Upper lobe of right lung (tissue), 1 donor: Measurements from ENCODE around the gene GIPC3. TPM values are rescaled to one million over a fixed set of nuclear protein-coding genes. Genes with fewer than 3 reads are reported as not detected.

ENCODE experiments used
- ATAC-seq: fragments of 200-7000 bp; cut with Tn5 transposase; one replicate; pipeline ENCODE4 v1.9.1; 2020; ENCODE audit warnings: mild to moderate bottlenecking, moderate library complexity
- DNase-seq: peaks from one replicate; pipeline ENCODE4 v3.0.0-alpha.2; 2020
- H3K27ac ChIP-seq: fragments of 200-600 bp; one replicate; pipeline ENCODE4 v1.8.0; 2022
- H3K27me3 ChIP-seq: fragments of 200-600 bp; one replicate; pipeline ENCODE4 v1.8.0; 2022; ENCODE audit warnings: mild to moderate bottlenecking
- H3K36me3 ChIP-seq: fragments of 200-600 bp; one replicate; pipeline ENCODE4 v1.8.0; 2022
- H3K4me1 ChIP-seq: fragments of 200-600 bp; one replicate; pipeline ENCODE4 v1.8.0; 2022
- H3K4me3 ChIP-seq: fragments of 200-600 bp; one replicate; pipeline ENCODE4 v1.8.0; 2022; ENCODE audit warnings: mild to moderate bottlenecking
- H3K9me3 ChIP-seq: fragments of 200-600 bp; one replicate; pipeline ENCODE4 v1.8.0; 2022
- CTCF ChIP-seq: fragments of 200-600 bp; IDR thresholded peaks from one replicate; pipeline ENCODE4 v1.8.0; 2022; ENCODE audit warnings: antibody characterized with exemption
- intact Hi-C: fragments of 100-400 bp; cut with DNase I; formaldehyde crosslinking; loops from one replicate; pipeline ENCODE4 v1.11.0; 2022
- total RNA-seq: library from RNA; stranded (reverse); fragmentation: NEBNext Ultra II Directional; extraction: Animal tissue kit (Norgen Biotek cat#: 25700); gene quantifications from one replicate; pipeline ENCODE4 v1.2.1, GENCODE V29; 2021
- donor health status: DM: no; HTN: yes; CAD: no; lungs with severe emphysema.

GIPC3 gene
- total RNA-seq, 1 donor from 2014 or later: 6.5 TPM

- no peak overlapping the region for H3K27ac ChIP-seq
- no peaks in the 10 kb centered on the region for H3K27me3 ChIP-seq
- no peak for DNase-seq
- no peaks in the 10 kb centered on the region for H3K9me3 ChIP-seq
- H3K4me1 ChIP-seq: no peaks in the 10 kb centered on the region
- ATAC-seq: no peak
- intact Hi-C loops: no loop called here
- H3K36me3 ChIP-seq: peaks cover 15% of the 10 kb centered on the region
- no peak overlapping the region for H3K4me3 ChIP-seq
- no peak for TF ChIP-seq CTCF
Observed at GRCh38 chr19:3631053-3631861, 46.0 kb downstream of the GIPC3 start.

GRCh38 chr19:3632098-3632497 is 46.8 kb downstream of the GIPC3 start:
- ATAC-seq: no peak
- TF ChIP-seq CTCF: no peak
- Histone ChIP-seq H3K27ac (no peak overlapping the region), H3K27me3 (no peaks in the 10 kb centered on the region), H3K9me3 (no peaks in the 10 kb centered on the region), H3K4me1 (no peaks in the 10 kb centered on the region), H3K4me3 (no peak overlapping the region), H3K36me3 (peaks cover 15% of the 10 kb centered on the region)
- no peak for DNase-seq
- intact Hi-C loops: no loop called here

GRCh38 chr19:3632739-3633558 is 47.7 kb downstream of the GIPC3 start:
- ATAC-seq (no peak), DNase-seq (no peak)
- no peak for TF ChIP-seq CTCF
- Histone ChIP-seq H3K36me3 (peaks cover 19% of the 10 kb centered on the region), H3K27me3 (no peaks in the 10 kb centered on the region), H3K4me1 (no peaks in the 10 kb centered on the region), H3K9me3 (no peaks in the 10 kb centered on the region), H3K27ac (no peak overlapping the region), H3K4me3 (no peak overlapping the region)
- intact Hi-C loops: no loop called here

GRCh38 chr19:3633559-3633988 is 48.3 kb downstream of the GIPC3 start:
- H3K9me3 ChIP-seq: no peaks in the 10 kb centered on the region
- no peak for DNase-seq
- TF ChIP-seq CTCF: no peak

GRCh38 chr19:3634496-3635045 is 49.3 kb downstream of the GIPC3 start:
- Histone ChIP-seq H3K9me3 (no peaks in the 10 kb centered on the region), H3K27me3 (no peaks in the 10 kb centered on the region), H3K36me3 (peaks cover 33% of the 10 kb centered on the region), H3K4me1 (no peaks in the 10 kb centered on the region), H3K27ac (no peak overlapping the region), H3K4me3 (no peak overlapping the region)
- no peak for ATAC-seq
- intact Hi-C loops: no loop called here
- no peak for TF ChIP-seq CTCF
- DNase-seq: no peak

More at GRCh38 chr19:3633559-3633988, 48.3 kb downstream of the GIPC3 start:
- ATAC-seq: no peak
- no peak overlapping the region for H3K27ac ChIP-seq
- intact Hi-C loops: no loop called here
- H3K4me1 ChIP-seq: no peaks in the 10 kb centered on the region
- H3K36me3 ChIP-seq: peaks cover 25% of the 10 kb centered on the region
- H3K27me3 ChIP-seq: no peaks in the 10 kb centered on the region
- H3K4me3 ChIP-seq: no peak overlapping the region
